GM10266 (cell line): ENCODE data around the gene PAIP2B.
"Not testable (repeated sequence)": the region's sequence is repeated elsewhere in the genome, so short reads cannot be mapped to it uniquely, and the experiment has no call there.

Experiments
- DNase-seq: peaks from one replicate; pipeline ENCODE4 v3.0.0; 2012; ENCODE audit errors: extremely low spot score
- CTCF ChIP-seq: IDR thresholded peaks from 2 replicates; pipeline ENCODE4 v1.5.1; 2012; ENCODE audit warnings: mild to moderate bottlenecking, low read depth; ENCODE audit not compliant: control insufficient read depth, insufficient read depth; ENCODE audit errors: missing control alignments

The PAIP2B gene

DNA sequence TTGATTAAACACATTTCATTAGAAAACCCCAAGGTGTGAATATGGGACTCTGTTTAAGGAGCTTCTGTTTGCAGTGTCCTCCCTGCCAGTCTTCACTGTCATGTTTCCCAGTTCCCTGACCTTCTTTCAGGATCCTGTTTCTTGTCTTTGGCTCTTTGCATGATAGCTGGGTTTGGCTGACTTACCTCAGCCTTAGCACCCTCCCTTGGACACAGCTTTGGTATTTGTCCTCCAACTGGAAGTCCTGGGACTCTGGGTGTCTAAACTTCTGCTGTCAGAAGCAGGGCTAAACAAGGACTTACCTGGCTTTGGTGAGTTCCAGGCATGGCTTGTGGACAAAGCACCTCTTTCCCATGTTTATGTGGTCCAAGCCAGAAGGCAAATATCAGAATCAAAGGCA, 11.2 kb upstream of the PAIP2B start:
- DNase-seq, result no peak
- no peak for TF ChIP-seq CTCF

- TF ChIP-seq CTCF, result no peak
- DNase-seq, result no peak
These were observed 9.2 kb upstream of the PAIP2B start for GRCh38 chr2:71235930-71236587.

GRCh38 chr2:71233072-71233471, 6.2 kb upstream of the PAIP2B start:
- not testable (repeated sequence) for DNase-seq

DNA sequence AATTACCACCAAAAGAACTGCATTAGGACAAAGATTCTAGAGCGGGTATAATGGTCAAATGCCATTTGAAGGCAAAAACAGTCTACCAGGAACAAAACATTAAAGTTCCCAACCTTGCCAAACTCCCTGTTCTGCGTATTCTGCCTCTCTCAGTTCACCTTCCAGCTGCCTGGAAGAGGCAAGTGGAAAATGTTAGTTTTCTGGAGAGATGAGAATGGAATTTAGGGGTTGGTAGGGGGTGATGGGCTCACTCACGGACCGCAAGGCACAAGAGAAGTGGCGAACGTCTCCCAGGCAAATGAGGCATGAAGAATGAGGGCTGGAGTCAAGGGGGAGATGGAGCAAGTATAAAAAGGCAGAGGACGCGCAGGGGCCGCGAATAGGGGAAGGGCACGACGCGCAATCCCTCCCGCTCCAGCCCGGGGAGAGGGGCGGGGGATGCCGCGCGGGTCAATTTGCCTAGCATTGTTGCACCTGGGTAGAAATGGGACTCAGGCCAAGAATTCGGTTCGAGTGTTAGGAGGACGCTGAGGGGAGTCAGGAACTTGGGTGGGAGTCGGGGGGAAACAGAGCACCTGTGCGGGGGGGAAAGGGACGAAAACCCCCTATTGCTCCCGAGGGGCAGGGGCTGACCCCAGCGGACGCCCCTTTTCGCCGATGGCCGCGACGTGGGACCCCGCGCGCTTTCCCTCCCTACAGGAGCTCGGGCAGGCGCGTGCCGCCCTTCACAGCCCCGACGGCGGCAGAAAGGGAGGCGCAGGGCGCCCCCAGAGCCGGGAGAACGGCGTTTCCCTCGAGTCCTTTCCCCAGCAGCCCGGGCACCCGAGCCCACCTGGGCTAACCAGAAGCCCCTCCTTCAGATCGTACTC, 573 bp downstream of the PAIP2B start:
- peak; percentile 11 for TF ChIP-seq CTCF
- DNase-seq, result no peak

- DNase-seq, result no peak
- no peak for TF ChIP-seq CTCF
These were observed 2.0 kb downstream of the PAIP2B start for GRCh38 chr2:71224935-71225334.

- no peak for DNase-seq
- TF ChIP-seq CTCF, result no peak
These were observed 2.4 kb downstream of the PAIP2B start for GRCh38 chr2:71224457-71224856.

DNA sequence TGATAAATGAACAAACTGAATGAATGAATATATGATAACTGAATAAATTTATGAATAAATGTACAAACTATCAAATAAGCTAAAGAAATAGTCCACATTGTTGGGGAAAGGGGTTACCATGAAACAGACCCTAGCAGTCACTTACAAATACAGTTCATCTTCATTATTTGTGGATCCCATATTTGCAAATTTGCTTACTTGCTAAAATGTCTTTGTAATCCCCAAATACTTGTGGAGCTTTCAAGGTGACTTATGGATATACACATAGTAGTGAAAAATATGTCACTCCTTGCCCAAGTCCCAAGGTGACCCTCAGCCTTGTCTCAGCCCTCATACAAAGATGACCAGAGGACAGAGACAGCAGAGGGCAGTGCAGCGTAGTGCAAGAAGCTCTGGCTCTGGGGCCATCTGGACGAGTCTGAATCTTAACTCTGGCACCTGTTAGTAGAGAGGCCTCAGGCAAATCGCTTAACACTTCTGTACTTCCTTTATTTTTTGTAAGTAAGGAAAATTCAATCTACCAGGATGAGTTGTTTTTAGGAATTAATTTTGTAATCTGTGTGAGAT, 3.1 kb downstream of the PAIP2B start:
- no peak for DNase-seq
- TF ChIP-seq CTCF, result peak; percentile 48
